OCI-LY3 (cell line): ENCODE results near the gene NEK5.
"Not testable (repeated sequence)": the region's sequence is repeated elsewhere in the genome, so short reads cannot be mapped to it uniquely, and the experiment has no call there.

Source experiments
- H2AFZ ChIP-seq: fragments of 200-600, 300-600 bp; shearing (Covaris generic); 2 replicates; pipeline ENCODE4 v1.6.0; 2014; ENCODE audit warnings: antibody characterized with exemption, low read depth, low read length
- H3K27ac ChIP-seq: fragments of 200-600, 300-600 bp; sonication (generic); 2 replicates; pipeline ENCODE4 v1.5.1; 2014; ENCODE audit warnings: mild to moderate bottlenecking, low read length, moderate library complexity, mixed read lengths
- H3K27me3 ChIP-seq: fragments of 200-600, 300-600 bp; sonication (generic); 2 replicates; pipeline ENCODE4 v1.6.1; 2014; ENCODE audit warnings: low read depth, low read length, mixed read lengths
- H3K36me3 ChIP-seq: fragments of 200-600, 300-600 bp; sonication (generic); replicated peaks from 2 replicates; pipeline ENCODE3; 2014; ENCODE audit warnings: low read depth, low read length, mixed read lengths
- H3K4me1 ChIP-seq: fragments of 300-600, 200-600 bp; sonication (generic); 2 replicates; pipeline ENCODE4 v1.6.1; 2014; ENCODE audit warnings: low read length, mixed read lengths
- H3K4me2 ChIP-seq: fragments of 200-600, 300-600 bp; sonication (generic); 2 replicates; pipeline ENCODE4 v1.6.1; 2014; ENCODE audit warnings: low read length, mixed read lengths
- H3K4me3 ChIP-seq: fragments of 300-600, 200-600 bp; sonication (generic); 2 replicates; pipeline ENCODE4 v1.5.1; 2014; ENCODE audit warnings: antibody characterized with exemption, mild to moderate bottlenecking, low read length, moderate library complexity
- H3K79me2 ChIP-seq: fragments of 300-600, 200-600 bp; shearing (Covaris generic); 2 replicates; pipeline ENCODE4 v1.6.1; 2014; ENCODE audit warnings: mild to moderate bottlenecking, low read length, mixed read lengths
- H3K9ac ChIP-seq: fragments of 300-600, 200-600 bp; shearing (Covaris generic); 2 replicates; pipeline ENCODE4 v1.6.0; 2014; ENCODE audit warnings: mild to moderate bottlenecking, low read length, moderate library complexity
- H3K9me3 ChIP-seq: fragments of 200-600, 300-600 bp; shearing (Covaris generic); 2 replicates; pipeline ENCODE4 v1.6.1; 2014; ENCODE audit warnings: low read length, mixed read lengths; ENCODE audit not compliant: insufficient read depth
- H4K20me1 ChIP-seq: fragments of 200-600, 300-600 bp; sonication (generic); 2 replicates; pipeline ENCODE4 v1.6.1; 2016; ENCODE audit warnings: low read length, mixed read lengths; ENCODE audit not compliant: insufficient read depth
- EZH2phosphoT487 ChIP-seq: fragments of 200-600 bp; shearing (Covaris generic); IDR thresholded peaks from 2 replicates; pipeline ENCODE4 v1.6.1; 2018; ENCODE audit warnings: antibody characterized with exemption, mixed run types, low read depth
- TF ChIP-seq, protein P1 (sequence below): fragments of 200-600, 300-600 bp; sonication (generic); IDR thresholded peaks from 2 replicates; pipeline ENCODE4 v1.5.1; 2014; ENCODE audit warnings: antibody characterized with exemption, low read length, low read depth

Gene NEK5

DNA sequence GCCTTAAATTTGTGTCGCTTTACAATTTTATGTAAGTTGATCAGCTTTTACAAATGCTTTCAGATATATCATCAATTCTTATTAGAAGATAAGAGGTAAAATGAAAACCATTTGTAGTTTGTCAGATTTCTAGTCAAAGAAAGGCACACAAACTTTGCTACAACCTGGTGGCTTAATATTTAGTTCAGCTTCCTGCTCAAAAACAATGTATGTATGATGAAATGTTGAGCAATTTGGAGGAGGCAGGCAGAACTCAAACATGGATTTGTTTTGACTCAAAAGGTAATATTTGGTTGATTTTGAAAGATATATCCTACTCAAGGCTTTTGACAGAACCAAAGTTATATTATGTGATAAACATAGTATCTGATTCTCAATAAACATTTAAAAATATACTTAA is 24.2 kb downstream of the NEK5 start:
- no peak overlapping the region for H3K9ac ChIP-seq
- H3K79me2 ChIP-seq = no peaks in the 10 kb centered on the region
- H2AFZ ChIP-seq = no peak overlapping the region
- H3K27ac ChIP-seq = no peak overlapping the region
- no peak overlapping the region for H3K4me2 ChIP-seq
- H3K9me3 ChIP-seq = no peaks in the 10 kb centered on the region
- TF ChIP-seq EZH2phosphoT487 = no peak
- TF ChIP-seq, protein P1, sequence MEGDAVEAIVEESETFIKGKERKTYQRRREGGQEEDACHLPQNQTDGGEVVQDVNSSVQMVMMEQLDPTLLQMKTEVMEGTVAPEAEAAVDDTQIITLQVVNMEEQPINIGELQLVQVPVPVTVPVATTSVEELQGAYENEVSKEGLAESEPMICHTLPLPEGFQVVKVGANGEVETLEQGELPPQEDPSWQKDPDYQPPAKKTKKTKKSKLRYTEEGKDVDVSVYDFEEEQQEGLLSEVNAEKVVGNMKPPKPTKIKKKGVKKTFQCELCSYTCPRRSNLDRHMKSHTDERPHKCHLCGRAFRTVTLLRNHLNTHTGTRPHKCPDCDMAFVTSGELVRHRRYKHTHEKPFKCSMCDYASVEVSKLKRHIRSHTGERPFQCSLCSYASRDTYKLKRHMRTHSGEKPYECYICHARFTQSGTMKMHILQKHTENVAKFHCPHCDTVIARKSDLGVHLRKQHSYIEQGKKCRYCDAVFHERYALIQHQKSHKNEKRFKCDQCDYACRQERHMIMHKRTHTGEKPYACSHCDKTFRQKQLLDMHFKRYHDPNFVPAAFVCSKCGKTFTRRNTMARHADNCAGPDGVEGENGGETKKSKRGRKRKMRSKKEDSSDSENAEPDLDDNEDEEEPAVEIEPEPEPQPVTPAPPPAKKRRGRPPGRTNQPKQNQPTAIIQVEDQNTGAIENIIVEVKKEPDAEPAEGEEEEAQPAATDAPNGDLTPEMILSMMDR = no peak
- H4K20me1 ChIP-seq = no peaks in the 10 kb centered on the region
- H3K4me1 ChIP-seq = no peaks in the 10 kb centered on the region
- H3K36me3 ChIP-seq = no peaks in the 10 kb centered on the region
- no peaks in the 10 kb centered on the region for H3K27me3 ChIP-seq
- H3K4me3 ChIP-seq = no peak overlapping the region

DNA sequence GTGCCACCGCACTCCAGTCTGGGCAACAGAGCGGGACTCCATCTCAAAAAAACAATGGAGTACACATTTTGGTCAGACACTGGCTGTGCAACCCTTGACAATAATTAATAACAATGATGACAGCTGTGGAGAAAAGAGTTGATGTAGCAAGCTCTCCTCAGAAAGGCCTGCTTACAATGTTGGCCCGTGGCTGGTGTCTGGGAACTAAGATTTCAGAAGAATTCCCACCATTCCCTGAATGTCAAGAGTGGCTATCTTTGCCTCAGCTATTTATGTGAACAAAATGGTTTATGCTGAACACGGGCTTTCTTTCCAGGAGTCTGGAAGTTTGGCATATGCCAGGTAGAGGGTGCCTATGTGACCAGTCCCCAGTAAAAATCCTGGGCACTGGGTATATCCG is 25.5 kb downstream of the NEK5 start:
- Histone ChIP-seq H3K36me3 (no peaks in the 10 kb centered on the region), H3K4me2 (no peak overlapping the region), H3K27me3 (no peaks in the 10 kb centered on the region), H3K27ac (no peak overlapping the region), H3K9ac (no peak overlapping the region), H3K9me3 (no peaks in the 10 kb centered on the region), H3K4me1 (no peaks in the 10 kb centered on the region), H4K20me1 (no peaks in the 10 kb centered on the region), H3K4me3 (no peak overlapping the region), H3K79me2 (no peaks in the 10 kb centered on the region), H2AFZ (no peak overlapping the region)
- TF ChIP-seq EZH2phosphoT487 = no peak
- TF ChIP-seq, protein P1 = no peak

- not testable (repeated sequence) for H3K4me1 ChIP-seq, H3K79me2 ChIP-seq, H3K4me2 ChIP-seq, H3K9ac ChIP-seq, H2AFZ ChIP-seq, H3K27ac ChIP-seq, H3K9me3 ChIP-seq, H3K4me3 ChIP-seq, H4K20me1 ChIP-seq, H3K27me3 ChIP-seq, H3K36me3 ChIP-seq
These were observed 26.4 kb downstream of the NEK5 start for GRCh38 chr13:52102423-52102822.

DNA sequence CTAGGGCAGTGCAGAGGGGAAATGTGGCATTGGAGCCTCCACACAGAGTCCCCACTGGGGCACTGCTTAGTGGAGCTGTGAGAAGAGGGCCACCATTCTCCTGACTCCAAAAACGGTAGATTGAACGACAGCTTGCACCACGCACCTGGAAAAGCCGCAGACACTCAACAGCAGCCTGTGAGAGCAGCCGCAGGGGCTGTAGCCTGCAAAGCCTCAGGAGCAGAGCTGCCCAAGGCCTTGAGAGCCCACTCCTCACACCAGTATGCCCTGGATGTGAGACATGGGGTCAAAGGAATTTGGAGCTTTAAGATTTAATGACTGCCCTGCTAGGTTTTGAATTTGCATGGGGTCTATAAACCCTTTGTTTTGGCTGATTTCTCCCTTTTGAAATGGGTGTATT is 31.7 kb downstream of the NEK5 start:
- no peak overlapping the region for H2AFZ ChIP-seq
- no peak overlapping the region for H3K4me2 ChIP-seq
- H3K27me3 ChIP-seq = no peaks in the 10 kb centered on the region

More for the DNA sequence above, 31.7 kb downstream of the NEK5 start:
- no peak overlapping the region for H3K27ac ChIP-seq
- H4K20me1 ChIP-seq = no peaks in the 10 kb centered on the region
- H3K4me1 ChIP-seq = no peaks in the 10 kb centered on the region
- no peaks in the 10 kb centered on the region for H3K79me2 ChIP-seq
- H3K36me3 ChIP-seq = no peaks in the 10 kb centered on the region
- no peak overlapping the region for H3K4me3 ChIP-seq
- no peak overlapping the region for H3K9ac ChIP-seq
- TF ChIP-seq, protein P1 = no peak
- TF ChIP-seq EZH2phosphoT487 = no peak
- no peaks in the 10 kb centered on the region for H3K9me3 ChIP-seq
